Left lung (tissue), 10 donors: Measurements from ENCODE around the gene NUCB1. TPM values are rescaled to one million over a fixed set of nuclear protein-coding genes. Genes with fewer than 3 reads are reported as not detected.
"Not testable (repeated sequence)": the region's sequence is repeated elsewhere in the genome, so short reads cannot be mapped to it uniquely, and the experiment has no call there.

Source experiments
- ATAC-seq: fragments of 200-7000 bp; cut with Tn5 transposase; one replicate; pipeline ENCODE4 v1.9.1; 2020; ENCODE audit warnings: moderate library complexity
- DNase-seq, 4 donors: peaks; one replicate each; pipeline ENCODE4 v3.0.0-alpha.2; 2013 to 2020
- H3K27ac ChIP-seq, 2 donors: fragments of 200-600 bp; sonication (generic) in 1 of 2; one replicate each; pipeline versions ENCODE4 v1.5.0 to v1.8.0; 2020 to 2021
- H3K27me3 ChIP-seq, 2 donors: fragments of 200-600 bp; sonication (generic) in 1 of 2; one replicate each; pipeline versions ENCODE4 v1.5.0 to v1.8.0; 2020 to 2021
- H3K36me3 ChIP-seq, 2 donors: fragments of 200-600 bp; sonication (generic) in 1 of 2; one replicate each; pipeline versions ENCODE4 v1.5.0 to v1.8.0; 2020 to 2021
- H3K4me1 ChIP-seq, 2 donors: fragments of 200-600 bp; one replicate each; pipeline ENCODE4 v1.8.0; 2021
- H3K4me3 ChIP-seq, 2 donors: fragments of 200-600 bp; sonication (generic) in 1 of 2; one replicate each; pipeline versions ENCODE4 v1.5.0 to v1.8.0; 2020 to 2021; ENCODE audit warnings: mild to moderate bottlenecking in 1 of 2
- H3K9me3 ChIP-seq, 2 donors: fragments of 200-600 bp; sonication (generic) in 1 of 2; one replicate each; pipeline versions ENCODE4 v1.5.0 to v1.8.0; 2020 to 2021
- intact Hi-C, 2 donors: fragments of 100-400 bp; cut with DNase I; formaldehyde crosslinking; loops; one replicate each; pipeline versions ENCODE4 v1.11.2 to v1.14.2; 2022
- polyA plus RNA-seq, 6 donors: library from polyadenylated mRNA; unstranded; fragments of 120-200 nt; gene quantifications; one replicate each; pipeline ENCODE4 v1.2.1, GENCODE V29; 2013; ENCODE audit not compliant: insufficient read length in 6 of 6
- total RNA-seq, 2 donors: library from RNA; stranded (reverse); fragmentation: NEBNext Ultra II Directional; extraction: Animal tissue kit (Norgen Biotek cat#: 25700); gene quantifications; one replicate each; pipeline ENCODE4 v1.2.1, GENCODE V29; 2021
- TF ChIP-seq, protein P1 (sequence below), 2 donors: fragments of 200-600 bp; sonication (generic) in 1 of 2; IDR thresholded peaks; one replicate each; pipeline versions ENCODE4 v1.5.0 to v1.8.0; 2021; ENCODE audit warnings: antibody characterized with exemption in 2 of 2
- donor health status: DM: no; HTN: yes; CAD: no.
- donor health status: DM: no; HTN: no; CAD: no.

NUCB1 gene
- total and polyA plus RNA-seq, 8 donors: 171 to 331 (median 201) TPM

DNA sequence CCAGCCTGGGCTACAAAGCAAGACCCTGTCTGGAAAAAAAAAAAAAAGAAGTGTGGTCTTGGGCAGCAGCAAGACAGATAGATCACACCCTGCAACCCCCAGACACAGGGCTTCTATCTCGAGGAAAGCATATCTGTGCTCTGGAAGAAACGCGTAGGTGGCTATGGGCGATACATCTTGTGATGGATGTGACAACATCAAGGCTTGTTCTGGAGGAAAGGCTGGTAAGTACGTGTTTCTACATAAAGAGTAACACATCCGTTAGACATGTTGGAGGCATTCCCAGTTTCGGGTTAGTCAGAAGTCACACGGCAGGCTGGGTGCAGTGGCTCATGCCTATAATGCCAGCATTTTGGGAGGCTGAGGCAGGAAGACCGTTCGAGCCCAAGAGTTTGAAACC lies 26.8 kb downstream of the NUCB1 start:
- peak; percentile 69 for ATAC-seq
- H3K4me3 ChIP-seq: no peak overlapping the region
- intact Hi-C loops: no loop called here
- H3K27me3 ChIP-seq: peaks cover 0 to 5% of the 10 kb centered on the region in 2 donors
- no peaks in the 10 kb centered on the region for H3K9me3 ChIP-seq
- TF ChIP-seq, protein P1, sequence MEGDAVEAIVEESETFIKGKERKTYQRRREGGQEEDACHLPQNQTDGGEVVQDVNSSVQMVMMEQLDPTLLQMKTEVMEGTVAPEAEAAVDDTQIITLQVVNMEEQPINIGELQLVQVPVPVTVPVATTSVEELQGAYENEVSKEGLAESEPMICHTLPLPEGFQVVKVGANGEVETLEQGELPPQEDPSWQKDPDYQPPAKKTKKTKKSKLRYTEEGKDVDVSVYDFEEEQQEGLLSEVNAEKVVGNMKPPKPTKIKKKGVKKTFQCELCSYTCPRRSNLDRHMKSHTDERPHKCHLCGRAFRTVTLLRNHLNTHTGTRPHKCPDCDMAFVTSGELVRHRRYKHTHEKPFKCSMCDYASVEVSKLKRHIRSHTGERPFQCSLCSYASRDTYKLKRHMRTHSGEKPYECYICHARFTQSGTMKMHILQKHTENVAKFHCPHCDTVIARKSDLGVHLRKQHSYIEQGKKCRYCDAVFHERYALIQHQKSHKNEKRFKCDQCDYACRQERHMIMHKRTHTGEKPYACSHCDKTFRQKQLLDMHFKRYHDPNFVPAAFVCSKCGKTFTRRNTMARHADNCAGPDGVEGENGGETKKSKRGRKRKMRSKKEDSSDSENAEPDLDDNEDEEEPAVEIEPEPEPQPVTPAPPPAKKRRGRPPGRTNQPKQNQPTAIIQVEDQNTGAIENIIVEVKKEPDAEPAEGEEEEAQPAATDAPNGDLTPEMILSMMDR (IDR thresholded peaks at IDR 0.05): no peak
- peak overlapping the region; percentile 70 to 79 for H3K27ac ChIP-seq
- DNase-seq: peak in 2 of 4 donors; percentile 71 to 79
- peaks cover 0 to 21% of the 10 kb centered on the region in 2 donors for H3K36me3 ChIP-seq
- peaks cover 0 to 14% of the 10 kb centered on the region in 2 donors for H3K4me1 ChIP-seq

DNA sequence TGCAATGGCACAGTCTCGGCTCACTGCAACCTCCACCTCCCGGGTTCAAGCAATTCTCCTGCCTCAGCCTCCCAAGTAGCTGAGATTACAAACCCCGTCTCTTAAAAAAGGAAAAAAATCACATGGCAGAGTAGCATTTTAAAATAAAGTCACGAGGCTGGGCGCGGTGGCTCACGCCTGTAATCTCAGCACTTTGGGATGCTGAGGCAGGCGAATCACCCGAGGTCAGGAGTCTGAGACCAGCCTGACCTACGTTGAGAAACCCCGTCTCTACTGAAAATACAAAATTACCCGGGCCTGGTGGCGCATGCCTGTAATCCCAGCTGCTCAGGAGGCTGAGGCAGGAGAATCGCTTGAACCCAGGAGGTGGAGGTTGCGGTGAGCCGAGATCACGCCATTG lies 27.6 kb downstream of the NUCB1 start:
- peak in 1 of 4 donors; percentile 59 for DNase-seq
- H3K9me3 ChIP-seq, H3K4me3 ChIP-seq, intact Hi-C loops, ATAC-seq: not testable (repeated sequence)
- peaks cover 0 to 14% of the 10 kb centered on the region in 2 donors for H3K4me1 ChIP-seq
- peaks cover 0 to 13% of the 10 kb centered on the region in 2 donors for H3K36me3 ChIP-seq
- peaks cover 0 to 13% of the 10 kb centered on the region in 2 donors for H3K27me3 ChIP-seq
- H3K27ac ChIP-seq: peak overlapping the region; percentile 70 to 79

DNA sequence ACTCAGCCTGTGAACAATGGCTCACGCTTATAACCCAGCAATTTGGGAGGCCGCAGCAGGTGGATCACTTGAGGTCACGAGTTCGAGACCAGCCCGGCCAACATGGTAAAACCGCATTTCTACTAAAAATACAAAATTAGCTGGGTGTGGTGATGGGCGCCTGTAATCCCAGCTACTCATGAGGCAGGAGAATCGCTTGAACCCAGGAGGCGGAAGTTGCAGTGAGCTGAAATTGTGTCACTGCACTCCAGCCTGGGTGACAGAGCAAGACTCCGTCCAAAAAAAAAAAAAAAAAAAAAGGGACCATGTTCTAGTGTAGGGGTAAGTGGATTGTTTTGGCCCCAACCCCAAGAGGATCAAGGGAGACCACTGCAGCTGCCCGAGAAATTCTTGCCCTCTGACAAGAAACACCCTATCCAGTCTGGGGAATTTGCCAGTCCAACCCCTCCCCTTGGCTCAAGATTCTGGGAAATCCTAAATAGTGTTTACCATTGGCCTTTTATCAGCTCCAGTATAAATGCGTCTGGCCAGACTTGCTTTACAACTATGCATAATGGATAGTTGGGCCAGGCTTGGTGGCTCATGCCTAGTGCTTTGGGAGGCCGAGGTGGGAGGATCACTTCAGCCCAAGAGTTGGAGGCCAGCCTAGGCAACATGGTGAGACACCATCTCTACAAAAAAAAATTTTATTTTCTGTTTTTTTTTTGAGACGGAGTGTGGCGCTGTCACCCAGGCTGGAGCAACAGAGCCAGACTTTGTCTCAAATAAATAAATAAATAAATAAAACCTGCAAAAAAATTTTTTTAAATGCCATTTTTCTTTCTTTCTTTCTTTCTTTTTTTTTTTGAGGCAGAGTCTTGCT lies 28.3 kb downstream of the NUCB1 start:
- peaks cover 0 to 6% of the 10 kb centered on the region in 2 donors for H3K36me3 ChIP-seq
- peak overlapping the region; percentile 70 to 79 for H3K27ac ChIP-seq
- ATAC-seq (peak; percentile 50), DNase-seq (peak in 3 of 4 donors; percentile 38 to 74 (median 62))
- peaks cover 0 to 17% of the 10 kb centered on the region in 2 donors for H3K4me1 ChIP-seq
- H3K4me3 ChIP-seq: no peak overlapping the region
- TF ChIP-seq, protein P1 (IDR thresholded peaks at IDR 0.05): no peak
- no peaks in the 10 kb centered on the region for H3K9me3 ChIP-seq
- peaks cover 0 to 20% of the 10 kb centered on the region in 2 donors for H3K27me3 ChIP-seq
- intact Hi-C loops: no loop called here

DNA sequence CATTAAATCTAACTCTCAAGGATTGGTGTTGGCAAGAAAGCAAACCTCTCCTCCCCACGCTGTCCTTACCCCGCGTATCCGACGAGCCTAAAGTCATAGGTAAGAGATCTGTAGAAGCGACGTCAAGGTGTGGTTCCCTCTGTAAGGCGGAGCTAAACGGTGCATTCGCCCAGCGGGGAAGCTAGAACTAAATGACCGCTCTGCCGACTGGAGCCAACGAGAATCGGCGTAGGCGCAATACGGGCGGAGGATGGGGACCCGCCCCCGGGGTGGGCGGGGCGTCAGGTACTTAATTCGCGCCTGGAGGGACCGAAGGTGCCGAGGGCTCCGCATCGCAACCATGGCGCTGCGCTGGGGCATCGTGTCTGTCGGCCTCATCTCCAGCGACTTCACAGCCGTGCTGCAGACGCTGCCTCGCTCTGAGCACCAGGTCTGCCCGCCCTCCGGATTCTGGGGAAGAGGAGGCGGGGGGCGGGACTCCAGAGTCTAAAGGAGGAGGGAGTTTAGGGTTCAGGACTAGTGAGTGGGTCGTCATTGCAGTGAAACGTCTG lies 33.3 kb downstream of the NUCB1 start, which contains the start of gene DHDH:
Gene DHDH (plus strand): TSS at position 318 of the 551 bp plus-strand sequence. CDS start 23 bp downstream, at position 341.
- peaks cover 0 to 28% of the 10 kb centered on the region in 2 donors for H3K27me3 ChIP-seq
- peak; percentile 97 for ATAC-seq
- TF ChIP-seq, protein P1 (IDR thresholded peaks at IDR 0.05): no peak
- H3K4me3 ChIP-seq: peak within 1 kb of the TSS; percentile 39 to 49
- H3K27ac ChIP-seq: peak within 1 kb of the TSS; percentile 34 to 50
- intact Hi-C loops: no loop called here
- no peaks in the 10 kb centered on the region for H3K36me3 ChIP-seq
- H3K4me1 ChIP-seq: peaks cover 0 to 13% of the 10 kb centered on the region in 2 donors
- peak; percentile 42 to 96 (median 85) for DNase-seq
- no peaks in the 10 kb centered on the region for H3K9me3 ChIP-seq

DNA sequence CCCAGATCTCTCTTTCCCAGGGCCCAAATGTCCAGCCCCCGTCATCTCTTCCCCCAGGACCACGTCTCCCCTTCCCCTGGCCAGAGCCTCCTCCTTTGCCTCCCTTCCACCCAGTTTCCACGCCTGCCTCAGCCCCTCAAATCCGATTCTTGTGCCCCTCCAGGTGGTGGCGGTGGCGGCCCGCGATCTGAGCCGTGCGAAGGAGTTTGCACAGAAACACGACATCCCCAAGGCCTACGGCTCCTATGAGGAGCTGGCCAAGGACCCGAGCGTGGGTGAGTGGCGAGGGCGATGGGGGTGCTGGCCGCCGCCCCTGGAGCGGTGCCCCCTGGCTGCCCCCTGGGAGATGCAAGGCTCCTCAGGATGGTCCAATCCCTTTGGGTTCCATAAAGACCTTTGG lies 34.7 kb downstream of the NUCB1 start:
- Histone ChIP-seq H3K4me3 (no peak overlapping the region), H3K27ac (no peak overlapping the region), H3K4me1 (peaks cover 0 to 13% of the 10 kb centered on the region in 2 donors), H3K9me3 (no peaks in the 10 kb centered on the region), H3K27me3 (peaks cover 0 to 28% of the 10 kb centered on the region in 2 donors), H3K36me3 (no peaks in the 10 kb centered on the region)
- ATAC-seq (no peak), DNase-seq (no peak)
- TF ChIP-seq, protein P1 (IDR thresholded peaks at IDR 0.05): no peak
- intact Hi-C loops: no loop called here
